Pons (tissue), 1 donor: ENCODE measurements around the gene CERS2.

ENCODE experiments used
- DNase-seq: peaks from one replicate; pipeline ENCODE4 v3.0.0-alpha.2; 2016; ENCODE audit warnings: low spot score

CERS2 gene

DNA sequence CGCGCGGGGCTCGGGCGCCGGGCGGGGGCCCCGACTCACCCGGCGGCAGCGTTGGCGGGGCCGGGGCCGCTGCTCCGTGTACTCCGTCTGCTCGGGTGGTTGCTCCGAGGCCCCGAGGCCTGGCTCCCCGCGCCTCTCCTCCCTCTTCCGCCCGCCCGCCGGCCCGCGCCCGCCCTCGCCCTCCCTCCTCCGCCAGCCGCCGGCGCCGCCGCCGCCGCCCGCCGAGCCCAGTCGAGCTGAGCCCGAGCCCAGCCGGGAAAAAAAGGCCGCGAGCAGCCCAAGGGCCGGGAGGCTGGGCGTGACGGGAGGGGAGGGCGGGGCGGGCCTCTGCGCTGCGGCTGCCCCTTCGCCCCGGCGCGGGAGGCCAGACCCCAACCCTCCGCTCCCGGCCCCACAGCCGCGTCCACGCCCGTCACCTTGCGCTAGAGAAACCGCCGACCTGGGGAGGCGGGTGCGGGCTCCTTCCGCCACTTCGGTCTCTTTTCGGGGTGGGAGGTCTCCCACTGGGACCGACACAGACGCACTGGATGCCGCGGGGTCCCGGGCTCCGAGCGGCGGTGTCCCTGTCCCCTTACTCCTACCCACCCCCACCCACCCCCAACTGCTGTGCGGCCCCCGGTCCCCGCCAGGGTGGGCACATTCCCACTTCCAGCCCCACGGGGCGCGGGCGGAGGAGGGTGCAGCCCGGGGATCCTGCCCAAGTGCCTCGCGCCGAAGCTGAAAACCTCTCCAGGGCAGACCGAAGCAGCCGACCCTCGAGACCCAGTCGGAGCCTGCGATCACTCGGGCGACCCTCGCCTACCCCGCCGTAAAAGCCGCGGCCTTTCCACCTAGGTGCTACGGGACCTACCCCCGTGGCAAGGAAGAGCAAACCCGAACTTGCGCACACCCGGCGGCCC lies at the start of gene CERS2:
Gene CERS2 (minus strand): TSS at position 256 of the 899 bp plus-strand sequence. CDS start 5,745 bp downstream, outside the sequence.
- DNase-seq: no peak

DNA sequence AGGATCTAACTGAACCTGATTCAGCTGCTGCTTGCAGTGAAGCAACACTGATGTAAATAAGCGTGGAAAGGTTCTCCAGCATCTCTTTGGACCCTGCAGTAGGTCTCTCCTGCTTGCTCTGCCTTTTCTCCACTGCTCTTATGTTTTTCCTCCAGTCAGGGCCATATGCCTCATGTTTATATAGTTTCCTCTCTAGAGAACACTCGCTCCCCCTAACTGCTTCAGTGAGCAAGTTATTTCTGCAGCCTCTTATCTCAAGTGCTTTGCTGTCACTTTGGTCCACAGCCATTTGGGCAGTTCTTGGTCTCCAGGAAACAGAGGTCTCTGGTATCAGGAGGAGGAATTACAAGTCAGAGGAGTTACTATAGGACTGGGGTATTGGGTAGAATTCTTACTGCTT lies 38.9 kb upstream of the CERS2 start:
- no peak for DNase-seq

GRCh38 chr1:151012684-151013471 lies 38.2 kb upstream of the CERS2 start:
- no peak for DNase-seq

DNA sequence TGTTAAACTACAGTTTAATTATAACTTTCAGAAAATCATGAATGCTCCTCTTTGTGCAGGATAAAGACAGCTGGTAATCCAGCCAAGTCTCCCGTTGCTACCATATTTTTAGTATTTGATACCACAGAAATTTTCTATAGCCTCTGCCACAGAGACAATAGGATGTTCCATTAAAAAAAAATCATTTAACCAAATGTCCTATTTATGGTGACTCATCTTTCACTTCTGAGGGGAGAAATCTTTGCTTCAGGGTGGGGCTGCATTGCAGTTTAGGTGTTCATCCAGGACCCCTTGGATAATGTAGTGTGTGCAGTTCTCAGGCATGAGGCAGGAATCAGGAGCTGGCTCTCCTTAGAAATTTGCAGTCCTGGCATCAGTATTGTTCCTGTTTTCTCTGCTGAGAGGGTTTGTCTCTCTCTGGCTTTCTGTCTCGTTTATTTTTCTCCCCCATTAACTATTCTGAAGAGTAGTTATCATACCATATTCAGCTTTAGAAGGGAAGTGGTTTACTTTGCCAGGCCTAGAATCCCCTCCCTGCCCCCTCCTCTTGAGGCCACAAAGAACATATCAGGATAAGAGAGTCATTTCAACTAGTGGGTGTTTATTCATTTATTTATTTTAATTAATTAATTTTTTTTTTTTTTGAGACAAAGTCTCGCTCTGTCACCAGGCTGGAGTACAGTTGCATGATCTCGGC lies 36.7 kb upstream of the CERS2 start:
- no peak for DNase-seq

DNA sequence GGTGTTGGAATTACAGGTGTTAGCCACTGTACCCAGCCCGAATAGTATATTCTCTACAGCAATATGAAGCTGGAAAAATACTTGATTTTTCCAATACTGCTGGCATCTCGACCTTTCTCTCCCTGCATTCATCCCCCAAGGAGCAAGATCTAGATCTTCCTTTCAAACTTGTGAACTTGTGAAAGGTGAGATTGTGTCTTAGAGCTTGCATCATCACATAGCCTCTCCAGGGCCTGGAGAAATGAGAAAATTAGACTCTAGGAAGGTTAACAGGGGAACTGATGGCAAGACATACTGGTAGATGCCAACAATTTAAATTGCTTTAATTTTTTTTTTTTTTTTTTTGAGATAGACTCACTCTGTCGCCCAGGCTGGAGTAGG lies 35.7 kb upstream of the CERS2 start:
- no peak for DNase-seq

DNA sequence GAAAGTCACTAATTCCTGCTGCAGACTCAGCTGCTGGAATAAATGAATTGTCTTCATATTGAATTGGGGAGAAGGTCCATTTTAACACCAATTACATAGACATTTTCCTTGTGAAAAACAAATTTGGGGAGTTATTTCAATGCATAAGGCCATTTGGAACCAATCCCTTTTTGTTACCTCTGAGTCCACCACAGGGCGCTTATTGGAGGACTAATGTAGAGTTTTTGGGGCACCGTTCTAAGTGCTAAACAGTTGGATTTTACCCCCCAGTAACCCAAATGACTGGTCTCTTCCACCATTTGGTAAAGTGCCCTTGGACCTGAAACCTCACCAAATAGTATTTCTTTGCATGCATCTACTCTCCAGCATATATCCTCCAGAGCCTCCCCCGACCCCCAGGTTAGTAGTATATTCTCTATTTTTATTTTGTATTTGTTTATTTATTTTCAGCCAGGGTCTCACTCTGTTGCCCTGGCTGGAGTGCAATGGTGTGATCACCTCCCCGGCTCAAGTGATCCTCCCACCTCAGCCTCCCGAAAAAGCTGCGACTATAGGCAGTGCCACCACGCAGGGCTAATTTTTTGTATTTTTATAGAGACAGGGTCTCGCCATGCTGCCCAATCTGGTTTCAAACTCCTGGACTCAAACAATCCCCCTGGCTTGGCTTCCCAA lies 35.2 kb upstream of the CERS2 start:
- DNase-seq: no peak

DNA sequence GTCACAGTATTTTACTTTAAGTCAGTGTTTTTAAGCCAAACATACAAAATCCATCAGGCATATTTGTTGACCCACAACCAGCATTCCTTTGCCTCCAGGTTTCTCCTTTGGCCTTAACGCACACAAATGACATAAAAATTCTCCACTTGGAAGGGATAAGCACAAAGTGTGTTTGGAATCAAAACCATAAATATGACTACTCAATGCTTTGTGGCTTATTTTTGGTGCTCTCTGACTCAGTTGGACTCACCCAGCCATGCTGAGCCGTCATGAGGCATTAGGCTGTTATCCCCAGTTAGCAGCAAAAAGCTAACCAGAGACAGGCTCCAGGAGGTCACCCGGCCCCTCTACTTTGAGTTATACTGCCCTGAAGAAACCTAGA lies 34.6 kb upstream of the CERS2 start:
- no peak for DNase-seq

DNA sequence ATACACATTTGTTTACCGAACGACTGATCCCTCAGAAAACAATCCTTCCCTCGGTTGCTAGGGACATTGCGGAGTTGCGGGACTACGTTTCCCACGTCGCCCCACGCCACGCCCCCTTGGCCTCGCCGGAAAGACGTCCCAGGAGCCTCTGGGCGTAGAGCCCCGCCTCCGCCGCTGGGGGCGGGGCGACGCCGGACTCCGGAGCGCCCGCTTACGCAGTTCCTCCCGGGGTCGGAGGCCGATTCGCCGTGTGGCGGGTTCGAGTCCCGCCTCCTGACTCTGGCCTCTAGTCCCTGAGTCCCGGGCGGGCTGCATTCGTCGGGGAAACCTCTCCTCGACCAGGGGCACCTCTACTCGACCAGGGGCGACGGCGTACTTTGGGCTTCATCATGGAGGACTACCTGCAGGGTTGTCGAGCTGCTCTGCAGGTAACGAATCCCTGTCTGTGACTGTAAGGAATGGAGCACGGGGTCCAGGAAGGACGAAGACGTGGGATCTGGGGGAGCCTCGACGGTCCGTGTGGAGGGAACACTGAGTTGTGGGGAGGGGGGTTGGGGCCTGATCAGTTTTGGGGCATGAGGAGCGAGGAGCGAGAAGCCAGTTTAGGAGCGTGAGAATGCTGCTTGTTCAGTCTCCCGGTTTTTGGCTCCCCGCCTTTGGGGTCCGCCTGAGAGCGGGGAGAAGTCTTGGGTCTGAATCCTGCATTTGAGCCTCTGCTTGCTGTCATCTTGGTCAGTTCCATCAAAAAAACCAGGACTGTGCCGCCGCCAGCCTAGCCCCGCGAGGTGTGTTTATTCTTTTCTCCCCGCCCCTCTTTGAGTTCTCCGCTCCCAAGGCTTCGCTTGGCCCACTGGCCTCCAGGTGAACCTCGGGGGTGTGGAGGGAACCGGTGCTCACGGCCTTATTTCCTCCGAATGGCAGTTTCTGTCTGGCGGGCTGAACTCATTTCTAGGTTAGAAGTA lies 33.9 kb upstream of the CERS2 start, which contains the start of gene PRUNE1:
Gene PRUNE1 (plus strand): TSS at position 206 of the 962 bp plus-strand sequence. CDS start 184 bp downstream, at position 390.
- peak; percentile 96 for DNase-seq

GRCh38 chr1:151007853-151008243 lies 33.2 kb upstream of the CERS2 start:
- no peak for DNase-seq

DNA sequence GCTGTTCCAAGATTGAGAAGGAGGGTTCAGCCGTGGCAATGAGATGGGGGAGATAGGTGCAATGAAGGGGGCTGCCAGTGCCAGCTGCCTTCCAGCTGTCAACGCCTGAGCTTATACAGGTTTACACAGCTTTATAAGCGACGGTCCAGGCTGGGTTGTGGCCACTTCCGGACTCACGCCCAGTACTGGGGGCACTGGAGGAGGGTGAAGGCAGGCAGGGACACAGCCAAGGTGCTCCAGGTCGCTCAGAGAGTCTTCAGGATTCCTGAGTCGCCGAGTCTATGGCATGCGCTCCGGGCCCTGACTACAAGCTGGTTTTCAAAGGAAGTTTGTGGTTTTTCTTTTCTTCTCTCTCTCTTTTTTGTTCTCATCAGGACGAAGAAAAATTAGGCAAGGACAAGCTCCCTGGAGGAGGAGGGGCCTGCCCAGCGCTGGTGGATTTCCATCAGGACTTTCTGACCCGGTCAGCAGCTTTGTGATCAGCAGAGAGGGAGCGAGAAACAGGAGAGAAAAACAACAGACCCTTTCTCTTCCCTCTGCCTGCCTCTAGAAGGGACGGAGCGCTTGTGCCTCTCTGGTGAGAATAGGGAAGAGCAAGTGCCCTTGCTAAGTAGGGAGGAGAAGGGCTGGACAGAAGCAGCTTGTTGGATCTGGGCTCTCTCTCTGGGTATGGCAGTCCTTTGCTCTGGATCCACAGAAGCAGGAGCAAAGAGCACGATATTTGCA lies 31.9 kb upstream of the CERS2 start, which contains the start of gene MINDY1:
Gene MINDY1 (minus strand): TSS at position 576 of the 726 bp plus-strand sequence. CDS start 4,285 bp downstream, outside the sequence.
- peak; percentile 98 for DNase-seq

DNA sequence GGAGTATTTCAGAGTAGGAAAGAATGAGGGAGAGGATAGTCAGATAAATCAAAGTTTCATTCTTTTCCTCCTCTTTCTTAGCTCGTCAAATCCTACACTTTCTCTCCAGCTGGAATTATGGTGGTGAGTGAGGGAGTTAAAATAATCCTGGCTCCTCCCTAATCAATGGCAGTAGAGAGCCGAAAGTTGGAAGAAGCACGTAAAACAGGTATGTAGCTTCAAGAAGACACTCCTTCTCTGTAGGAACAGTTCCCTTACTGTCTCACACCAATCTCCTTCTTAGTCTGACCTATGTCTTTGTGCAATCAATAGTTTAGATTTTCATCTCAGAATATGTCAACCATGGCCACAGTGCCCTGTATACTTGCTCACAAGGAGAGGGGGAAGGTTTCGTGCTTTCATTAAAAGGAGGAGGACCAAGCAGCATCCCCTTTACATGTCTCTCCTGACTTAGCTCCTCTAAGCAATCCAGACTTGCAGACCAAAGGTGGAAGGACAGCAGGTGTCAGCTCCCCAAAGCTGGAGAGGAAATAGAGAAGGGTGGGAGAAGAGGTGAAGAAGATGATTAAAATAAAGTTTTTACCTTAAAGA lies 31.2 kb upstream of the CERS2 start:
- DNase-seq: peak; percentile 54

DNA sequence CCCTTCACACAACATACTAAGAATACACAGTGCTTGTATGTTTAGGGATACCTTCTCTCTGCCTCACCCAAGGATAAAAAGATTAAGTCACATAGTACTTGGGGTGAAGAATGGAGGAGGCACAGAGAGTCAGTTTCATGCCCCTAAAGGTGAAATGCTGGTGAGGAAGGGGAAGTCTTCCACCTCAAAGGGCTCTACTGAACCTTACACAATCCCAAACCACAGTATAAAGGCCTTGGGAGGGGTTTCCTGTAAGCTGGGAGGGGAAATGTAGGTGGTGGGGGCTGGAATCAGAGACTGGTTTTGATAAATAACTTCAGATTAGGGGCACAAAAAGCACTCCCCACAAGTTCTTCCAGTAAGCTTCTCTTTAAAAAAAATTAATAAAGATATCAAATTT lies 28.5 kb upstream of the CERS2 start:
- no peak for DNase-seq

GRCh38 chr1:151002611-151003010 lies 28.0 kb upstream of the CERS2 start:
- DNase-seq: no peak

- DNase-seq: no peak
Measured at GRCh38 chr1:151002051-151002450, 27.4 kb upstream of the CERS2 start.

GRCh38 chr1:151001602-151002001 lies 27.0 kb upstream of the CERS2 start:
- no peak for DNase-seq

DNA sequence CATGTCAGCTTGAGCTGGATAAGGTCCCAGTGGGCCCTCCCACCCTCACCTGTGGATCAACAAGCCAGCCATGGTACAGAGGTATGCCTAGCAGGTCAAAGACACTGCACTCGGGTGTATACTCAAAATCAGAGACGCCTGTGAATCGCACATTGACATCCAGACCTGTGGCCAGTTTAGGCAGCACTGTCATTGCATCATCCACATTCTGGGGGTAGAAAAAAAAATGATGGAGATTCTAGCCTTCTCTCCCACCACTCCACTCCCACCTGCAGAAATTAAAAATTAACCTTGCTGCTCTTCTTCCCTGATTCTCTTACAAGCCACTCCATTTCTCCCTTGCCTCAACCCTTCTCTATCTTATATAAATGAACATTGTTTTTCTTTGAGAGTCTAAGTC lies 25.8 kb upstream of the CERS2 start:
- no peak for DNase-seq

DNA sequence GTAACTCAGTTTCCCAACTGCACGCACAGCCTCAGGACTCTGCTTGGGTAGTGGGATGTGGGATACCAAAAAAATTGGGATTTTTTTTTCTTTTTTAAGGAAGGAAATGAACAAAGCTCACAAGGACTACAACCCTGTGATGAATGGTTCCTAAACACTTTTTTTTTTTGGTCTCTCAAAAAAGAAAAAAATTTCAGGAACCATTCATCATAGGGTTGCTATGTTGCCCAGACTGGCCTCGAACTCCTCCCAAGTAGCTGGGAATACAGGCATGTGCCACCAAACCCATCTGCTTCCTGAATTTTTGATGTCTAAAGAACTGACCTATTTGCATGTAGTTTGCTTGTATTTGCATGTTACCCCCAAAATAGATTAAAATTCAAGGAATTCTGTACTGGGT lies 25.3 kb upstream of the CERS2 start:
- no peak for DNase-seq

GRCh38 chr1:150999051-150999674 lies 24.5 kb upstream of the CERS2 start:
- peak; percentile 85 for DNase-seq

DNA sequence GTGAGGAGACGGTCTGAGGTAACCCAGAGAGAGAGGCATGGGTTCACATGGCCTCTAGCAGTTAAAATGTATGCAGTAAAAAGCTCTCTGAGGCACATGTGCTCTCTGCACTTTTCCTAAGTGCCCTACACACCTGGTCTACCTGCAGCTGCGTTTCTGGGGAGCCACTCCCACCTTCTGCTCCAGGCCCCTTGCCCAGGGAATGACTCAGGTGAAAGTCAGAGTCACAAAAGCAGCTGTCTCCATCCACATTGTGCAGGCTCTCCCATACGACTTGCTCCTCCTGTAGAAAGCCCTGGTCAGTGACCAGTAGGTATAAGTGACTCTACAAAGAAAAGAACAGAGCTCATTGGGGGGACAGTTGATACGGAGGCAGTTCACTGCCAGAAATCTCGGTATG lies 23.3 kb upstream of the CERS2 start:
- no peak for DNase-seq
